Spleen (tissue), 7 donors: ENCODE data around the gene MAP3K1.

Experiments used
- CTCF ChIP-seq, 11 experiments: fragments of 200-600 bp in 7 of 11; fragments of 450-650 bp in 4 of 11; sonication (generic) in 4 of 11; IDR thresholded peaks in 8 of 11; conservative IDR thresholded peaks in 3 of 11; 1 replicate in 7 of 11; 2 replicates in 4 of 11; pipeline versions ENCODE4 v1.4.0 to v1.8.0; 2016 to 2021; ENCODE audit warnings: antibody characterized with exemption in 11 of 11, inconsistent platforms in 4 of 11, mild to moderate bottlenecking in 1 of 11
- POLR2A ChIP-seq, 3 donors: fragments of 450-650 bp; IDR thresholded peaks; one replicate each; pipeline ENCODE4 v1.5.1; 2017; ENCODE audit warnings: antibody characterized with exemption in 3 of 3, mild to moderate bottlenecking in 1 of 3
- donor health status: DM: no; HTN: no; CAD: no; lungs with moderate emphysema.
- donor health status: DM: no; HTN: no; CAD: no.
- donor health status: DM: no; HTN: no; CAD: no.

GRCh38 chr5:56853698-56854097 lies 38.3 kb downstream of the MAP3K1 start:
- no peak for TF ChIP-seq CTCF (IDR thresholded peaks at IDR 0.05 in 8 of 11, conservative IDR thresholded peaks at IDR 0.05 in 3 of 11)
- no peak for TF ChIP-seq POLR2A (IDR thresholded peaks at IDR 0.05)
